MG63 (cell line): ENCODE results near the gene PALLD. TPM values are rescaled to one million over a fixed set of nuclear protein-coding genes. Genes with fewer than 3 reads are reported as not detected.

ENCODE experiments used
- DNase-seq: peaks from one replicate; pipeline ENCODE4 v3.0.0-alpha.2; 2020
- H3K27me3 ChIP-seq: fragments of 250-450 bp; sonication (Bioruptor Pico); 2 replicates; pipeline ENCODE4 v1.5.1; 2020; ENCODE audit warnings: mild to moderate bottlenecking, moderate library complexity
- H3K36me3 ChIP-seq: fragments of 250-450 bp; sonication (Bioruptor Pico); 2 replicates; pipeline ENCODE4 v1.5.1; 2020; ENCODE audit warnings: mild to moderate bottlenecking, moderate library complexity
- H3K4me3 ChIP-seq: fragments of 250-450 bp; sonication (Bioruptor Pico); 2 replicates; pipeline ENCODE4 v1.5.1; 2020; ENCODE audit warnings: mild to moderate bottlenecking, moderate library complexity
- H3K9me3 ChIP-seq: fragments of 250-450 bp; sonication (Bioruptor Pico); 2 replicates; pipeline ENCODE4 v1.5.1; 2020; ENCODE audit warnings: mild to moderate bottlenecking, moderate library complexity
- total RNA-seq: library from RNA; depleted of rRNA; stranded (reverse); fragments of >200 nt; shearing (Covaris generic); gene quantifications from 2 replicates; pipeline ENCODE4 v1.2.3, GENCODE V29; 2014; ENCODE audit warnings: low replicate concordance

Gene PALLD
- total RNA-seq, 1 experiment from 2014 or later: 40.2 TPM

GRCh38 chr4:168836490-168836889, 339.6 kb downstream of the PALLD start:
- no peak for DNase-seq
- Histone ChIP-seq H3K4me3 (no peak overlapping the region), H3K36me3 (peaks cover 61% of the 10 kb centered on the region), H3K27me3 (no peaks in the 10 kb centered on the region), H3K9me3 (no peaks in the 10 kb centered on the region)

- H3K4me3 ChIP-seq: no peak overlapping the region
- DNase-seq: no peak
- no peaks in the 10 kb centered on the region for H3K9me3 ChIP-seq
- H3K27me3 ChIP-seq: no peaks in the 10 kb centered on the region
- H3K36me3 ChIP-seq: peaks cover 75% of the 10 kb centered on the region
Observed at GRCh38 chr4:168837922-168838321, 341.1 kb downstream of the PALLD start.

- no peaks in the 10 kb centered on the region for H3K27me3 ChIP-seq
Observed at GRCh38 chr4:168839758-168840391, 343.0 kb downstream of the PALLD start.

GRCh38 chr4:168840392-168840763, 343.5 kb downstream of the PALLD start:
- Histone ChIP-seq H3K9me3 (no peaks in the 10 kb centered on the region), H3K36me3 (peaks cover 82% of the 10 kb centered on the region), H3K27me3 (no peaks in the 10 kb centered on the region), H3K4me3 (no peak overlapping the region)
- DNase-seq: no peak

More at GRCh38 chr4:168839758-168840391, 343.0 kb downstream of the PALLD start:
- Histone ChIP-seq H3K36me3 (peaks cover 85% of the 10 kb centered on the region), H3K4me3 (no peak overlapping the region), H3K9me3 (no peaks in the 10 kb centered on the region)
- no peak for DNase-seq

- Histone ChIP-seq H3K9me3 (no peaks in the 10 kb centered on the region), H3K36me3 (peaks cover 80% of the 10 kb centered on the region), H3K4me3 (no peak overlapping the region), H3K27me3 (no peaks in the 10 kb centered on the region)
- no peak for DNase-seq
Observed at GRCh38 chr4:168841000-168841671, 344.3 kb downstream of the PALLD start.

GRCh38 chr4:168841672-168842019, 344.8 kb downstream of the PALLD start:
- Histone ChIP-seq H3K4me3 (no peak overlapping the region), H3K9me3 (no peaks in the 10 kb centered on the region), H3K27me3 (no peaks in the 10 kb centered on the region), H3K36me3 (peaks cover 79% of the 10 kb centered on the region)
- DNase-seq: no peak

- no peak overlapping the region for H3K4me3 ChIP-seq
- DNase-seq: no peak
- peaks cover 74% of the 10 kb centered on the region for H3K36me3 ChIP-seq
- H3K27me3 ChIP-seq: no peaks in the 10 kb centered on the region
- no peaks in the 10 kb centered on the region for H3K9me3 ChIP-seq
Observed at GRCh38 chr4:168842186-168842585, 345.3 kb downstream of the PALLD start.

GRCh38 chr4:168843635-168844034, 346.8 kb downstream of the PALLD start:
- peaks cover 64% of the 10 kb centered on the region for H3K36me3 ChIP-seq

GRCh38 chr4:168844353-168845049, 347.6 kb downstream of the PALLD start:
- no peak for DNase-seq
- Histone ChIP-seq H3K4me3 (no peak overlapping the region), H3K36me3 (peaks cover 65% of the 10 kb centered on the region), H3K9me3 (no peaks in the 10 kb centered on the region), H3K27me3 (no peaks in the 10 kb centered on the region)

More at GRCh38 chr4:168843635-168844034, 346.8 kb downstream of the PALLD start:
- H3K4me3 ChIP-seq: no peak overlapping the region
- no peak for DNase-seq
- H3K27me3 ChIP-seq: no peaks in the 10 kb centered on the region
- H3K9me3 ChIP-seq: no peaks in the 10 kb centered on the region

- H3K4me3 ChIP-seq: no peak overlapping the region
- no peaks in the 10 kb centered on the region for H3K9me3 ChIP-seq
- H3K36me3 ChIP-seq: peaks cover 62% of the 10 kb centered on the region
- H3K27me3 ChIP-seq: no peaks in the 10 kb centered on the region
- no peak for DNase-seq
Observed at GRCh38 chr4:168845897-168846296, 349.0 kb downstream of the PALLD start.

- no peaks in the 10 kb centered on the region for H3K9me3 ChIP-seq
- H3K4me3 ChIP-seq: no peak overlapping the region
- no peaks in the 10 kb centered on the region for H3K27me3 ChIP-seq
- no peak for DNase-seq
- H3K36me3 ChIP-seq: peaks cover 62% of the 10 kb centered on the region
Observed at GRCh38 chr4:168846414-168846813, 349.6 kb downstream of the PALLD start.

GRCh38 chr4:168847771-168848502, 351.1 kb downstream of the PALLD start:
- no peak overlapping the region for H3K4me3 ChIP-seq
- no peaks in the 10 kb centered on the region for H3K27me3 ChIP-seq
- peaks cover 62% of the 10 kb centered on the region for H3K36me3 ChIP-seq
- no peak for DNase-seq
- H3K9me3 ChIP-seq: no peaks in the 10 kb centered on the region

- no peaks in the 10 kb centered on the region for H3K27me3 ChIP-seq
- H3K36me3 ChIP-seq: peaks cover 64% of the 10 kb centered on the region
- no peaks in the 10 kb centered on the region for H3K9me3 ChIP-seq
- H3K4me3 ChIP-seq: no peak overlapping the region
- DNase-seq: no peak
Observed at GRCh38 chr4:168849030-168849675, 352.3 kb downstream of the PALLD start.

GRCh38 chr4:168849997-168850396, 353.1 kb downstream of the PALLD start:
- Histone ChIP-seq H3K36me3 (peaks cover 63% of the 10 kb centered on the region), H3K27me3 (no peaks in the 10 kb centered on the region), H3K4me3 (no peak overlapping the region), H3K9me3 (no peaks in the 10 kb centered on the region)
- no peak for DNase-seq

- H3K4me3 ChIP-seq: no peak overlapping the region
- no peaks in the 10 kb centered on the region for H3K9me3 ChIP-seq
- no peak for DNase-seq
- H3K36me3 ChIP-seq: peaks cover 75% of the 10 kb centered on the region
- no peaks in the 10 kb centered on the region for H3K27me3 ChIP-seq
Observed at GRCh38 chr4:168852387-168852786, 355.5 kb downstream of the PALLD start.

GRCh38 chr4:168852933-168853713, 356.3 kb downstream of the PALLD start:
- Histone ChIP-seq H3K4me3 (no peak overlapping the region), H3K36me3 (peaks cover 78% of the 10 kb centered on the region), H3K9me3 (no peaks in the 10 kb centered on the region), H3K27me3 (no peaks in the 10 kb centered on the region)
- DNase-seq: no peak
